ENCODE data around the gene CX3CL1. TPM values are rescaled to one million over a fixed set of nuclear protein-coding genes. Genes with fewer than 3 reads are reported as not detected.

The CX3CL1 gene
- total RNA-seq, 1 experiment from 2014 or later: 1.0 TPM

Other genes starting within 250 kb of the CX3CL1 start
- gene PSME3IP1, start 186.5 kb upstream of the CX3CL1 start, total RNA-seq (2014; rRNA removed; shearing (Covaris generic)): 123 and 147 TPM in 2 replicates
- 27.8 and 34.9 TPM in 2 replicates for gene RSPRY1, start 186.2 kb upstream of the CX3CL1 start, total RNA-seq (2014; rRNA removed; shearing (Covaris generic))
- 104 and 120 TPM in 2 replicates for gene ARL2BP, start 127.2 kb upstream of the CX3CL1 start, total RNA-seq (2014; rRNA removed; shearing (Covaris generic))
- gene PLLP, start 87.8 kb upstream of the CX3CL1 start, total RNA-seq (2014; rRNA removed; shearing (Covaris generic)): 0.27 and 0.62 TPM in 2 replicates
- not detected in 2 replicates for gene CCL22, start 13.7 kb upstream of the CX3CL1 start, total RNA-seq (2014; rRNA removed; shearing (Covaris generic))
- gene CCL17, start 32.3 kb downstream of the CX3CL1 start, total RNA-seq (2014; rRNA removed; shearing (Covaris generic)): not detected in 2 replicates
- 61.3 and 70.7 TPM in 2 replicates for gene CIAPIN1, start 74.9 kb downstream of the CX3CL1 start, total RNA-seq (2014; rRNA removed; shearing (Covaris generic))
- 52.2 and 60.5 TPM in 2 replicates for gene COQ9, start 75.0 kb downstream of the CX3CL1 start, total RNA-seq (2014; rRNA removed; shearing (Covaris generic))
- 239 and 240 TPM in 2 replicates for gene POLR2C, start 90.2 kb downstream of the CX3CL1 start, total RNA-seq (2014; rRNA removed; shearing (Covaris generic))
- gene DOK4, start 114.0 kb downstream of the CX3CL1 start, total RNA-seq (2014; rRNA removed; shearing (Covaris generic)): 4.3 and 6.2 TPM in 2 replicates
- 7.0 and 16.8 TPM in 2 replicates for gene CCDC102A, start 164.1 kb downstream of the CX3CL1 start, total RNA-seq (2014; rRNA removed; shearing (Covaris generic))
- 0.22 and 0.37 TPM in 2 replicates for gene ADGRG5, start 170.2 kb downstream of the CX3CL1 start, total RNA-seq (2014; rRNA removed; shearing (Covaris generic))

Measured in M059J (cell line).